Measurements from ENCODE around the gene RCE1. TPM values are rescaled to one million over a fixed set of nuclear protein-coding genes. Genes with fewer than 3 reads are reported as not detected.

RCE1 gene
- total and polyA plus RNA-seq, 10 donors = 10.0 to 27.9 (median 17.7) TPM

GRCh38 chr11:66870131-66870530 is 26.9 kb downstream of the RCE1 start:
- TF ChIP-seq CTCF (IDR thresholded peaks at IDR 0.05 in 8 of 11, conservative IDR thresholded peaks at IDR 0.05 in 3 of 11) (no peak), POLR2AphosphoS5 (IDR thresholded peaks at IDR 0.05) (no peak), POLR2A (IDR thresholded peaks at IDR 0.05) (no peak)
- Histone ChIP-seq H3K27ac (no peak overlapping the region), H3K27me3 (replicated peaks in 1 of 7) (no peaks in the 10 kb centered on the region), H3K4me1 (peaks cover 0 to 14% (median 7%) of the 10 kb centered on the region in 6 donors), H3K4me3 (no peak overlapping the region), H3K9me3 (no peaks in the 10 kb centered on the region), H3K36me3 (peaks cover 0 to 16% (median 0%) of the 10 kb centered on the region in 6 donors)
- no peak for DNase-seq
- intact Hi-C loops (cut with DNase I; ENCODE audit: low total_unique reads) = no loop called here
- 96 to 100% (median 97%) methylated on average over 11 to 16 of the region's 16 CpGs for WGBS, 5 donors

- Histone ChIP-seq H3K4me3 (no peak overlapping the region), H3K4me1 (peaks cover 0 to 13% (median 7%) of the 10 kb centered on the region in 6 donors), H3K36me3 (peaks cover 0 to 16% (median 0%) of the 10 kb centered on the region in 6 donors), H3K27me3 (replicated peaks in 1 of 7) (no peaks in the 10 kb centered on the region), H3K27ac (no peak overlapping the region), H3K9me3 (no peaks in the 10 kb centered on the region)
- WGBS, 5 donors = 91 to 95% (median 94%) methylated on average over 27 to 39 of the region's 39 CpGs
- intact Hi-C loops (cut with DNase I; ENCODE audit: low total_unique reads) = no loop called here
- DNase-seq = no peak
- TF ChIP-seq POLR2AphosphoS5 (IDR thresholded peaks at IDR 0.05) (no peak), POLR2A (IDR thresholded peaks at IDR 0.05) (no peak), CTCF (IDR thresholded peaks at IDR 0.05 in 8 of 11, conservative IDR thresholded peaks at IDR 0.05 in 3 of 11) (no peak)
Observed at GRCh38 chr11:66870616-66871520, 27.6 kb downstream of the RCE1 start.

GRCh38 chr11:66871521-66871901 is 28.3 kb downstream of the RCE1 start:
- Histone ChIP-seq H3K27me3 (replicated peaks in 1 of 7) (no peaks in the 10 kb centered on the region), H3K36me3 (peaks cover 0 to 16% (median 0%) of the 10 kb centered on the region in 6 donors), H3K4me1 (peaks cover 0 to 13% (median 7%) of the 10 kb centered on the region in 6 donors), H3K4me3 (no peak overlapping the region), H3K27ac (no peak overlapping the region), H3K9me3 (no peaks in the 10 kb centered on the region)
- TF ChIP-seq POLR2A (IDR thresholded peaks at IDR 0.05) = no peak
- TF ChIP-seq CTCF (IDR thresholded peaks at IDR 0.05 in 8 of 11, conservative IDR thresholded peaks at IDR 0.05 in 3 of 11) = no peak
- no peak for TF ChIP-seq POLR2AphosphoS5 (IDR thresholded peaks at IDR 0.05)
- DNase-seq = no peak
- 94 to 97% (median 96%) methylated on average over 18 of the region's 18 CpGs for WGBS, 5 donors
- intact Hi-C loops (cut with DNase I; ENCODE audit: low total_unique reads) = no loop called here

GRCh38 chr11:66874232-66874631 is 31.0 kb downstream of the RCE1 start:
- intact Hi-C loops (cut with DNase I; ENCODE audit: low total_unique reads) = no loop called here
- TF ChIP-seq POLR2AphosphoS5 (IDR thresholded peaks at IDR 0.05) = no peak
- TF ChIP-seq POLR2A (IDR thresholded peaks at IDR 0.05) = no peak
- no peak for TF ChIP-seq CTCF (IDR thresholded peaks at IDR 0.05 in 8 of 11, conservative IDR thresholded peaks at IDR 0.05 in 3 of 11)
- Histone ChIP-seq H3K27me3 (replicated peaks in 1 of 7) (no peaks in the 10 kb centered on the region), H3K9me3 (no peaks in the 10 kb centered on the region), H3K36me3 (peaks cover 0 to 16% (median 0%) of the 10 kb centered on the region in 6 donors), H3K4me3 (no peak overlapping the region), H3K4me1 (peaks cover 0 to 3% (median 0%) of the 10 kb centered on the region in 6 donors), H3K27ac (no peak overlapping the region)
- WGBS, 5 donors = 74 to 85% (median 77%) methylated on average over 6 of the region's 6 CpGs
- DNase-seq = no peak

Data from spleen (tissue), 11 donors.